ENCODE data around the gene ARHGAP35.
"Not testable (repeated sequence)": the region's sequence is repeated elsewhere in the genome, so short reads cannot be mapped to it uniquely, and the experiment has no call there.

The ARHGAP35 gene

DNA sequence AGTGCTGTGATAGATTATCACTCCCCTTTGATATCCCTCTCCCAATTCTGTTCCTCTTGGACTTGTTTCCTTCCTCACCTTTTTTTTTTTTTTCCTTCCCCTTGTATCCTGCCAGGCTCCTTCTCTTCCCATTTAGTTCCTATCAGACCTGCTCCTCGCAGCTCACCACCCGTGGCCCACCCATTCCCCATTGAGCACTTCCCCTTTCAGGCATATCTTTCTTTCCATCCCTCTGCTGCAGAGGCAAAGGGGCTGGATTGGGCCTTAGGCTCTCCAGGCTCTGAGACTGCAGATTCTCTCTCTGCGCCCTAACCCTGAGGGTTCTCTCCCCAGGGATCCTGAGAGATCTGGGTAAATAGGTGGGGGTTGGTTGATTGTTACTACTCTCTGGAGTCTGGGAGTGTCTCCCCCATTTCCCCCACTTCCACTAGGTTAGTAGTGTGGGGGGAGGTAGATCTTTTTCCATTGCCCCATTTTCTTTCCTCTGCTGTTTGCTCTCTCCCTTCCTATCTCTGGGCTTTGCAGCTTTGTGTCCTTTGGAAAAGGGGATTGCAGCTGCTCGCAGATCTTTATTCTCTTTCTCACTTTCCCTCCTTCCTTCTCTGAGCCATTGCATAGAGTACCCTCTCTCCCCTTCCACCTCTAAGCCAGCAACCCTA, 2.3 kb downstream of the ARHGAP35 start:
- H3K4me1 ChIP-seq (ENCODE audit: control insufficient read depth, insufficient read depth, low read length) = peaks cover 30% of the 10 kb centered on the region
- H3K9ac ChIP-seq (ENCODE audit: low read depth, low read length) = no peak overlapping the region
- peak overlapping the region; percentile 78 for H3K4me3 ChIP-seq (ENCODE audit: low read depth, low read length)
- H3K27me3 ChIP-seq (ENCODE audit: control insufficient read depth, insufficient read depth, low read length) = no peaks in the 10 kb centered on the region
- no peaks in the 10 kb centered on the region for H3K9me3 ChIP-seq (ENCODE audit: control insufficient read depth, insufficient read depth, low read length)
- no peaks in the 10 kb centered on the region for H3K36me3 ChIP-seq (ENCODE audit: control insufficient read depth, insufficient read depth, low read length)

DNA sequence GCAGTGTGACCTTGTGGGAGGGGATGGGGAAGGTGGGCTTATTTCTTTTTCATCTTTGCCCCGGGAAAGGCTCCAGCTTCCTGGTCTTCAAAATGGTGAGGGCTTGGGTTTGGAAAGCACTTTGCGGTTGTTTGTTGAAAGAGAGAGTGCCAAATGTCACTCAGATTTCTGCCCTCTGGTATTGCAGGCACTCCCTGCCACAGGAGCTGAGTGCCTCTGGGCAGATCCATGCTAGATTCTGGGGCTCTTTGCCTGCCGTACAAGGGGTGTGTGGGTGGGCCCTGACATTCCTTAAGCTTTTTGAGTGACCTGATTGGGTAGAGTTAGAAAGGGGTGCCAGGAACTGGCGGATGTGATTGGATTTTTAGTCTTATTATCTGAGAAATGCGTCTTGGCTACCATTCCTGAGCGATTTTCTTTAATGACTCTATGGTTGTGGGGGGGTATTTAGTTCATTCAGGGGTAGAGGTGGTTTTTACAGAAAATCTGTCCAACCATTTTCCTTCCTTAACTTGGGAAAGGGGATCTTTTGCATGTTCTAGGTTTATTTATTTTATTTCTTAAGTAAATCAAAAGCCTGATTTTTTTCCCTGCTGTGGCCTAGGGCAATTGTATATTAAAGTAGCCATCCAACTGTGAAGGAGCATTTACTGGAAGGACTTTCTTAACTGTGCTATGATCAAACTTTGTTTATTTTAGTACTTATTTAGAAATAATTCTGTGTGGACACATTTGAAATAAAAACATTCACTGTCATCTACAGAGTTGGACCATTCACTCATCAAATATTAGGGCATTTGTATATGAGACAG, 3.2 kb downstream of the ARHGAP35 start:
- Histone ChIP-seq H3K9ac (ENCODE audit: low read depth, low read length) (no peak overlapping the region), H3K4me1 (ENCODE audit: control insufficient read depth, insufficient read depth, low read length) (peaks cover 30% of the 10 kb centered on the region), H3K27me3 (ENCODE audit: control insufficient read depth, insufficient read depth, low read length) (no peaks in the 10 kb centered on the region), H3K4me3 (ENCODE audit: low read depth, low read length) (peak overlapping the region; percentile 78), H3K9me3 (ENCODE audit: control insufficient read depth, insufficient read depth, low read length) (no peaks in the 10 kb centered on the region), H3K36me3 (ENCODE audit: control insufficient read depth, insufficient read depth, low read length) (no peaks in the 10 kb centered on the region)

DNA sequence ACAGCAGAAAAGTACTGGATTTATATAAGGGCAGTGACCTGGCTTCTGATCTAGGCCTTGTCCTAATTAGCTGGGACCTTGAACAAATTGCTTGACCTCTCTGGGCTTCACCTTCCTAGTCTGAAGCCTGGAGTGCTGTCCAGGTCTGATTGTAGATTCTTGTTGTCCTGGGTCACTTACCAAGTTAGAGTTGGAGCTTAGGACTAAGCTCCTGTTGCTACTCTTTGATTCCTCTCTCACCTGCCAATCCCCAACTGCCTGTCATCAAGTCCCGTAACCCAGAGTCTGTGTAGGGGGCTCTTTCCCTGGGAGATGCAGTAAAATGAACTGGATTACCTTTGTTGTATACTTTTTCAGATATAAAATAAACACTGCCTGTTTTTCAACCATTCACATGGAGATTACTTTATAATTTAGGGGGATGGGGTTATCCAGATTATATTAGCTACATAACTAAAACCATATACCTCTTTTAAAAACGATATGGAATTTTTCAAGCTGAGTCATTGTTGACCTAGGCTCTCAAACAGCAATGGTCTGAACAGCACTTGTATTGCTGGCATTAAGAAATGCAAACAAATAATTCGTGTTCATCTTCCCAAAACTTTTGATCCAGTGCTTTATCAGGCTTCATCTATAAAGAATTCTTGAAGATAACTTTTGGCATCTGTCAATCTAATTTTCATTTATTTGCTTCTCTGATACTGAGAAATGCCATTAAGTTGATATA, 5.8 kb downstream of the ARHGAP35 start:
- H3K4me1 ChIP-seq (ENCODE audit: control insufficient read depth, insufficient read depth, low read length) = peaks cover 30% of the 10 kb centered on the region
- H3K9me3 ChIP-seq (ENCODE audit: control insufficient read depth, insufficient read depth, low read length) = no peaks in the 10 kb centered on the region
- no peaks in the 10 kb centered on the region for H3K36me3 ChIP-seq (ENCODE audit: control insufficient read depth, insufficient read depth, low read length)
- H3K9ac ChIP-seq (ENCODE audit: low read depth, low read length) = no peak overlapping the region
- H3K4me3 ChIP-seq (ENCODE audit: low read depth, low read length) = no peak overlapping the region
- H3K27me3 ChIP-seq (ENCODE audit: control insufficient read depth, insufficient read depth, low read length) = no peaks in the 10 kb centered on the region

DNA sequence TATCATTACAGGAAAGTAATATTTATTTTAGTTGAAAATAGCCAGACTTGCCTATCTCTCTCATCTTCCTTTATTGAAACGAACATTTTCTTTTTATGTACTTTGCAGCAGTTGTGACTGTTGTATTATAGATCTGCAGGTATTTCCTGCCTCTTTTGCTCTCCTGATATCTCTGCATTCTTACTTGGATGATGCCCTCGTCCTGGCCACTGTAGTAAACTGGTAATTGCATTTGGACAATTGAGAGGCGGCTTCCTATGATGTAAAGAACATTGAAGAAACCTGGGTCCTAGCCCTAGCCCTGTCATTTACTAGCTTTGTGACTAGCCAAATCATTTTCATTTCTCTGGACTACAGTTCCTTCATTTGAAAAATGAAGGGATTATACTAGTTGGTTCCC, 6.4 kb downstream of the ARHGAP35 start:
- Histone ChIP-seq H3K4me3 (ENCODE audit: low read depth, low read length) (no peak overlapping the region), H3K4me1 (ENCODE audit: control insufficient read depth, insufficient read depth, low read length) (peaks cover 30% of the 10 kb centered on the region), H3K27me3 (ENCODE audit: control insufficient read depth, insufficient read depth, low read length) (no peaks in the 10 kb centered on the region), H3K36me3 (ENCODE audit: control insufficient read depth, insufficient read depth, low read length) (no peaks in the 10 kb centered on the region), H3K9ac (ENCODE audit: low read depth, low read length) (no peak overlapping the region), H3K9me3 (ENCODE audit: control insufficient read depth, insufficient read depth, low read length) (no peaks in the 10 kb centered on the region)

DNA sequence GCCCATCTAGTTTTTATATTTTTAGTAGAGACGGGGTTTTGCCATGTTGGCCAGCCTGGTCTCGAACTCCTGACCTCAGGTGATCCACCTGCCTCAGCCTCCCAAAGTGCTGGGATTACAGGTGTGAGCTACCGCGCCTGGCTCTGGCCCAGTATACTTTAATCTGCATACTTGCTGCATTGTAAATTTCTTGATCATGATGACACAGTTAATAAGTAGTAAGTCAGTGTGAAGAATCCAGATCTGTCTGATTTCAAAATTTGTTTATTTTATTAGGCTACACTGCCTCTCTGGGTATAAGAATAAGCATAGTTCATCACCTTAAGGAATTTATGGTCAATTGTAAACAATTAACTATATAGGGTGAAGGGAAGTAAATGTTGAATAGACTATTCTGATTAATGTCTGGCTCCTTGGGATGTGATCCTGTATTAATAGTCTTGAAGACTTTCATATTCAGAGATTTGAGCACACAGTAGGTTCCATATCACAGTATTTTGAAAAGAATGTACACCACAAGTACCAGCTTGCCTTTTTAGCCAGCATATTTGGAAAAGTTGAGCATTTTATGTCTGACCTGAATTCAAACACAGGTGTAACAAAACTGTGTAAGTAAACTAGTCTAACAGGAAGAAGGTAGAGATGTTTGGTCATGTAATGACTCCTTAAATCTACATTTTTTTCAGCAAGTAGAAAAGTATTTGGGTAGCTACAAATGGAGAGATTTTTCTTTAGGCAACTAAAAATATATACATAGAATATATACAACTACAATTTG, 7.4 kb downstream of the ARHGAP35 start:
- no peaks in the 10 kb centered on the region for H3K27me3 ChIP-seq (ENCODE audit: control insufficient read depth, insufficient read depth, low read length)
- no peak overlapping the region for H3K4me3 ChIP-seq (ENCODE audit: low read depth, low read length)
- H3K9ac ChIP-seq (ENCODE audit: low read depth, low read length) = no peak overlapping the region
- H3K4me1 ChIP-seq (ENCODE audit: control insufficient read depth, insufficient read depth, low read length) = peaks cover 24% of the 10 kb centered on the region
- H3K36me3 ChIP-seq (ENCODE audit: control insufficient read depth, insufficient read depth, low read length) = no peaks in the 10 kb centered on the region
- no peaks in the 10 kb centered on the region for H3K9me3 ChIP-seq (ENCODE audit: control insufficient read depth, insufficient read depth, low read length)

DNA sequence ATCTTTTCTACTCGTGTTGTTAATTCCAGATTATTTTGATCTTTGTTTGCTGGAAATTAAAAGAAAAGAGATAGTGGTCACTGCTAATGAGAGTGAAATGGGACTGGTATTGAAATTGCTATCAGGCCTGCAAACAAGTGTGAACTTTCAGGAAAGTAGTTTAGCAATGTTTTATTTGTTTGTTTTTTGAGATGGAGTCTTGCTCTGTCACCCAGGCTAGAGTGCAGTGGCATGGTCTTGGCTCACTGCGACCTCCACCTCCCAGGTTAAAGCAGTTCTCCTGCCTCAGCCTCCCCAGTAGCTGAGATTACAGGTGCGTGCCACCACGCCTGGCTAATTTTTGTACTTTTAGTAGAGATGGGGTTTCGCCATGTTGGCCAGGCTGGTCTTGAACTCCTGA, 10.4 kb downstream of the ARHGAP35 start:
- H3K9ac ChIP-seq (ENCODE audit: low read depth, low read length); H3K9me3 ChIP-seq (ENCODE audit: control insufficient read depth, insufficient read depth, low read length); H3K27me3 ChIP-seq (ENCODE audit: control insufficient read depth, insufficient read depth, low read length); H3K36me3 ChIP-seq (ENCODE audit: control insufficient read depth, insufficient read depth, low read length); H3K4me3 ChIP-seq (ENCODE audit: low read depth, low read length): not testable (repeated sequence)
- H3K4me1 ChIP-seq (ENCODE audit: control insufficient read depth, insufficient read depth, low read length) = peaks cover 16% of the 10 kb centered on the region

DNA sequence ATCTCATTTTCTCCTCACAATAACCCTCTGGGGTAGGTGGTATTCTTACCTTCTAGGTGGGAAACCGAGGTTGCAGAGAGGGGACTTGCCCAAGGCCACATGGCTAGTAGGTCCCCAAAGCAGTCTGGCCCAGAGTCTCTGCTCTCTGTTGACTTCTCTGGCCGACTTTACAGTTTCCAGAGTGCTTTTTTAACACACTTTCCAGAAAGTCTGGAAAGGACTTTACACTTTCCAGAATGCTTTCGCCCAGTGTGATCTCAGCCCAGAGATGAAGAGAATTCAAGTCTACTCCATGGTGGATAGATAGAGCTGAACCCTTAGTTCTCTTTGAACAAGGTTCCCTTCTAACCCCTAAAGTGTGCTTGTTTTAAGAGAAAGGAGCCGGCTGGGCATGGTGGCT, 12.2 kb downstream of the ARHGAP35 start:
- Histone ChIP-seq H3K36me3 (ENCODE audit: control insufficient read depth, insufficient read depth, low read length) (no peaks in the 10 kb centered on the region), H3K9ac (ENCODE audit: low read depth, low read length) (no peak overlapping the region), H3K4me1 (ENCODE audit: control insufficient read depth, insufficient read depth, low read length) (peaks cover 2% of the 10 kb centered on the region), H3K27me3 (ENCODE audit: control insufficient read depth, insufficient read depth, low read length) (no peaks in the 10 kb centered on the region), H3K9me3 (ENCODE audit: control insufficient read depth, insufficient read depth, low read length) (no peaks in the 10 kb centered on the region), H3K4me3 (ENCODE audit: low read depth, low read length) (no peak overlapping the region)

DNA sequence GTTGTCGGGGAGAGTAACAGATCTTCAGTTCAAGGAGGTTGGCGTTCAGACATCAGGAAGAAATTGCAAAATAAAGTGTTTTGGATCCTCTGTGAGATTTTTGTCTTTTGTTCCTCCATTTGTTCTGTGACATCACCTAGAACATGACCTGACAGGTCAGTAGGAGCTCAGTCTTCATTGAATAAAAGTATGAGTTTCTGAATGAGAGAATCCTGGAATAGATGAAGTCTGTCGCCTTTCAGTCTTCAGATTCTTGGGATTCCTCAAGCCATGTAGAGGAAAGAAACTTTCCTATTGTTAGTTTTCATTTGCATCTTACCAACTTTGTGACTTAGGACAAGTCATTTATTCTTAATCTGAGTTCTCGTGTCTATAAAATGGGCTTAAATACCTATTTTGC, 14.4 kb downstream of the ARHGAP35 start:
- Histone ChIP-seq H3K9ac (ENCODE audit: low read depth, low read length) (no peak overlapping the region), H3K9me3 (ENCODE audit: control insufficient read depth, insufficient read depth, low read length) (no peaks in the 10 kb centered on the region), H3K4me3 (ENCODE audit: low read depth, low read length) (no peak overlapping the region), H3K27me3 (ENCODE audit: control insufficient read depth, insufficient read depth, low read length) (no peaks in the 10 kb centered on the region), H3K4me1 (ENCODE audit: control insufficient read depth, insufficient read depth, low read length) (peaks cover 2% of the 10 kb centered on the region), H3K36me3 (ENCODE audit: control insufficient read depth, insufficient read depth, low read length) (no peaks in the 10 kb centered on the region)

DNA sequence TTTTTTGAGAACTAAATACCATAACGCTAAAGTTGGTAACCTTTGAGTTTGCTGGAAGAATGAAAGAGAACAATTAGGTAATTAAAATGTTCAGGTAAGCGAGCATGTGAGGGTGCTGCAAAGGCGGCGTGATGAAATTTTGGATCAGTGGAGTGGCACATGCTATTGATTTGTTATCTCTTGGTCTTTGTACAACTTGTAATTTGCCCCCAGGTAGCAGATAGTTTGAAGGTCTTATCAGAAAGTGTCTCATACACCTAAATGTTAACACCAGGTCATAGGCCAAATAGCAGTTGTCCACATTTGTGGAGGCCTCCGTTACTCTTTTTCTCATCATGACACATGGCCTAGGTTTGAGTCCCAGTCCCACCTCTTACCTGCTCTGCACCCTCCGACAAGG, 14.9 kb downstream of the ARHGAP35 start:
- Histone ChIP-seq H3K9me3 (ENCODE audit: control insufficient read depth, insufficient read depth, low read length) (no peaks in the 10 kb centered on the region), H3K36me3 (ENCODE audit: control insufficient read depth, insufficient read depth, low read length) (no peaks in the 10 kb centered on the region), H3K4me1 (ENCODE audit: control insufficient read depth, insufficient read depth, low read length) (peaks cover 2% of the 10 kb centered on the region), H3K4me3 (ENCODE audit: low read depth, low read length) (no peak overlapping the region), H3K27me3 (ENCODE audit: control insufficient read depth, insufficient read depth, low read length) (no peaks in the 10 kb centered on the region), H3K9ac (ENCODE audit: low read depth, low read length) (no peak overlapping the region)

DNA sequence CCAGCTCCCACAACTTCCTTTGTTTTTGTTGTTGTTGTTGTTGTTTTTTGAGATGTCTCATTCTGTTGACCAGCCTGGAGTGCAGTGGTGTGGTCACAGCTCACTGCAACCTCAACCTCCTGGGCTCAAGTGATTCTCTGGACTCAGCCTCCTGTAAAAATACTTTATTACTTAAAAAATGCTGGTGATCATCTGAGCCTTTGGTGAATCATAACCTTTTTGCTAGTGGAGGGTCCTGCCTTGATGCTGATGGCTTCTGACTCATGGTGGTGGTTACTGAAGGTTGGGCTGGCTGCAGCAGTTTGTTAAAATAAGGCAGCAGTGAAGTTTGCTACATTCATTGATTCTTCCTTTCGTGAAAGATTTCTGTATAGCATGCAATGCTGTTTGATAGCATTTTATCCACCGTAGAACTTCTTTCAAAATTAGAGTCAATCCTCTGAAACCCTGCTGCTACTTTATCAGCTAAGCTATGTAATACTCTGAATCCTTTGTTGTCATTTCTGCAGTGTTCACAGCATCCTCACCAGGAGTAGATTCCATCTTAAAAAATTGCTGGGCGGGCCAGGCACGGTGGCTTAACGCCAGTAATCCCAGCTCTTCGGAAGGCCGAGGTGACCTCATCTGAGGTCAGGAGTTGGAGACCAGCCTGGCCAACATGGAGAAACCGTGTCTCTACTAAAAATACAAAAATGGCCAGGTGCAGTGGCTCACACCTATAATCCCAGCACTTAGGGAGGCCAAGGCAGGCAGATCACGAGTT, 18.0 kb downstream of the ARHGAP35 start:
- H3K4me3 ChIP-seq (ENCODE audit: low read depth, low read length) = no peak overlapping the region
- H3K9ac ChIP-seq (ENCODE audit: low read depth, low read length) = no peak overlapping the region
- no peaks in the 10 kb centered on the region for H3K27me3 ChIP-seq (ENCODE audit: control insufficient read depth, insufficient read depth, low read length)
- peaks cover 2% of the 10 kb centered on the region for H3K4me1 ChIP-seq (ENCODE audit: control insufficient read depth, insufficient read depth, low read length)
- no peaks in the 10 kb centered on the region for H3K9me3 ChIP-seq (ENCODE audit: control insufficient read depth, insufficient read depth, low read length)
- H3K36me3 ChIP-seq (ENCODE audit: control insufficient read depth, insufficient read depth, low read length) = no peaks in the 10 kb centered on the region

DNA sequence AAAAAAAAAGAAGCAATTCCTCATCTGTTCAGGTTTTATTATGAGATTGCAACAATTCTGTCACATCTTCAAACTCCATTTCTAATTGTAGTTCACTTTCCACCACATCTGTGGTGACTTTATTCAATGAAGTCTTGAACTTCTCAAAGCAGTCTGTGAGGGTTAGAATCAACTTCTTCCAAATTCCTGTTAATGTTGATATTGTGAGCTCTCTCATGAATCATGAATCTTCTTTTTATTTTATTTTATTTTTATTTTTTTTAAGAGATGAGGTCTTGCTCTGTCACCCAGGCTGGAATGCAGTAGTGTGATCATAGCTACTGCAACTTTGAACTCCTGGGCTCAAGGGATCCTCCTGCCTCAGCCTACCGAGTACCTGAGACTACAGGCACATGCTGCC, 19.6 kb downstream of the ARHGAP35 start:
- Histone ChIP-seq H3K4me3 (ENCODE audit: low read depth, low read length) (no peak overlapping the region), H3K36me3 (ENCODE audit: control insufficient read depth, insufficient read depth, low read length) (no peaks in the 10 kb centered on the region), H3K27me3 (ENCODE audit: control insufficient read depth, insufficient read depth, low read length) (no peaks in the 10 kb centered on the region), H3K9ac (ENCODE audit: low read depth, low read length) (no peak overlapping the region), H3K4me1 (ENCODE audit: control insufficient read depth, insufficient read depth, low read length) (no peaks in the 10 kb centered on the region), H3K9me3 (ENCODE audit: control insufficient read depth, insufficient read depth, low read length) (no peaks in the 10 kb centered on the region)
